HepG2 (cell line): Measurements from ENCODE around the gene ZNF367. TPM values are rescaled to one million over a fixed set of nuclear protein-coding genes. Genes with fewer than 3 reads are reported as not detected.

Experiments
- ATAC-seq: fragments of 200-7000 bp; cut with Tn5 transposase; 3 replicates; pipeline ENCODE4 v1.9.1; 2020; ENCODE audit warnings: mild to moderate bottlenecking, moderate library complexity
- BruUV-seq: library from RNA; stranded (reverse); fragments of 400-500 nt; replicated peaks from 2 replicates; lab custom pipeline; 2021; lab: Mats Ljungman, UMichigan
- CTCF ChIA-PET: fragments of 300-600 bp; formaldehyde crosslinking; extraction: SDS; loops from one replicate; lab custom pipeline; 2021; ENCODE audit warnings: low total read pairs, inconsistent platforms, low intra/inter-chr PET ratio; lab: Yijun Ruan, JAX
- POLR2A ChIA-PET: fragments of 350-600 bp; sonication (Branson Sonifier 250); formaldehyde crosslinking; loops from one replicate; lab custom pipeline; 2020; ENCODE audit warnings: antibody characterized with exemption, inconsistent platforms; lab: Yijun Ruan, JAX
- DNase-seq: peaks from one replicate; pipeline ENCODE4 v3.0.0-alpha.2; 2015; ENCODE audit warnings: low spot score
- FAIRE-seq: peaks from 3 replicates; lab custom pipeline; 2011; peaks lifted over from hg19 to GRCh38; lab: Jason Lieb, UNC
- H2AFZ ChIP-seq: one replicate; pipeline ENCODE4 v1.6.1; 2011; ENCODE audit warnings: low read length, inconsistent platforms
- H3K27ac ChIP-seq: fragments of 300-600 bp; 3 replicates; pipeline ENCODE4 v1.8.0; 2011; ENCODE audit warnings: mixed run types, mild to moderate bottlenecking, mixed read lengths, low read length, inconsistent platforms; ENCODE audit not compliant: insufficient read depth; ENCODE audit errors: extremely low read length
- H3K27me3 ChIP-seq, 2 experiments: fragments of 200-600 bp in 1 of 2; 2 replicates in 1 of 2; 3 replicates in 1 of 2; pipeline versions ENCODE4 v1.6.0 to v1.8.0; 2011; ENCODE audit warnings: low read length in 2 of 2, mild to moderate bottlenecking in 2 of 2, moderate library complexity in 2 of 2, inconsistent platforms in 1 of 2; ENCODE audit not compliant: insufficient read depth in 2 of 2, control insufficient read depth in 1 of 2
- H3K36me3 ChIP-seq, 2 experiments: fragments of 200-600 bp in 1 of 2; replicated peaks in 1 of 2; 2 replicates in 1 of 2; 3 replicates in 1 of 2; pipeline versions ENCODE4 v1.5.1 to v1.8.0; 2011; ENCODE audit warnings: low read length in 2 of 2, inconsistent platforms in 1 of 2; ENCODE audit not compliant: insufficient read depth in 2 of 2, control insufficient read depth in 1 of 2
- H3K4me1 ChIP-seq: 2 replicates; pipeline ENCODE4 v1.5.1; 2012; ENCODE audit warnings: low read length, inconsistent platforms; ENCODE audit not compliant: insufficient read depth
- H3K4me2 ChIP-seq: 2 replicates; pipeline ENCODE4 v1.6.0; 2011; ENCODE audit warnings: low read depth, low read length, inconsistent platforms
- H3K4me3 ChIP-seq, 3 experiments: fragments of 200-600 bp in 1 of 3; sonication (generic), shearing (Covaris generic) in 1 of 3; replicated peaks in 1 of 3; 2 replicates each; pipeline ENCODE4 v1.5.1; 2011 to 2016; ENCODE audit warnings: low read length in 3 of 3, inconsistent platforms in 2 of 3, low read depth in 2 of 3, mild to moderate bottlenecking in 2 of 3, control low read depth in 1 of 3, mixed read lengths in 1 of 3; ENCODE audit not compliant: insufficient read depth in 1 of 3
- H3K79me2 ChIP-seq: one replicate; pipeline ENCODE4 v1.6.1; 2011; ENCODE audit warnings: low read length, inconsistent platforms; ENCODE audit not compliant: insufficient read depth
- H3K9ac ChIP-seq: 2 replicates; pipeline ENCODE4 v1.6.0; 2011; ENCODE audit warnings: mild to moderate bottlenecking, low read depth, low read length, inconsistent platforms; ENCODE audit not compliant: insufficient read depth
- H3K9me3 ChIP-seq: 2 replicates; pipeline ENCODE4 v1.5.1; 2012; ENCODE audit warnings: mild to moderate bottlenecking, low read length
- H4K20me1 ChIP-seq: 2 replicates; pipeline ENCODE4 v1.6.0; 2011; ENCODE audit warnings: inconsistent platforms, mild to moderate bottlenecking, low read length, moderate library complexity; ENCODE audit not compliant: insufficient read depth
- BRCA1 ChIP-seq: sonication (generic); formaldehyde crosslinking; IDR thresholded peaks from 2 replicates; pipeline ENCODE4 v1.4.0; 2020; ENCODE audit warnings: missing genetic modification reagents
- ESRRA ChIP-seq: sonication (generic); formaldehyde crosslinking; IDR thresholded peaks from 2 replicates; pipeline ENCODE4 v1.5.1; 2020; ENCODE audit warnings: mild to moderate bottlenecking, low read depth, missing genetic modification reagents
- MXI1 ChIP-seq: IDR thresholded peaks from 3 replicates; pipeline ENCODE4 v1.6.1; 2012; ENCODE audit warnings: low read depth, low read length, inconsistent platforms, borderline replicate concordance
- PAXIP1 ChIP-seq: sonication (generic); formaldehyde crosslinking; conservative IDR thresholded peaks from 2 replicates; pipeline ENCODE4 v1.4.0; 2020; ENCODE audit warnings: mild to moderate bottlenecking, missing genetic modification reagents, moderate library complexity
- SNAPC4 ChIP-seq: sonication (generic); formaldehyde crosslinking; IDR thresholded peaks from 2 replicates; pipeline ENCODE4 v1.4.0; 2020; ENCODE audit warnings: mild to moderate bottlenecking, missing genetic modification reagents
- SOX13 ChIP-seq, 3 experiments: fragments of 450-650 bp in 1 of 3; sonication (generic) in 1 of 3; formaldehyde crosslinking in 1 of 3; IDR thresholded peaks in 2 of 3; conservative IDR thresholded peaks in 1 of 3; 2 replicates each; pipeline versions ENCODE4 v1.5.0 to v1.6.1; 2016 to 2020; ENCODE audit warnings: antibody characterized with exemption in 1 of 3, mild to moderate bottlenecking in 1 of 3, missing compliant biosample characterization in 1 of 3, missing genetic modification reagents in 1 of 3, moderate library complexity in 1 of 3
- SRF ChIP-seq: IDR thresholded peaks from 2 replicates; pipeline ENCODE4 v1.6.1; 2011; ENCODE audit warnings: mild to moderate bottlenecking, low read depth, low read length, moderate library complexity
- ZBTB3 ChIP-seq: sonication (generic); formaldehyde crosslinking; IDR thresholded peaks from 2 replicates; pipeline ENCODE4 v1.4.0; 2020; ENCODE audit warnings: low read depth, mild to moderate bottlenecking, moderate library complexity, missing genetic modification reagents, borderline replicate concordance
- ZNF496 ChIP-seq: sonication (generic); formaldehyde crosslinking; IDR thresholded peaks from 2 replicates; pipeline ENCODE4 v1.8.1; 2023; ENCODE audit warnings: mild to moderate bottlenecking, moderate library complexity, missing genetic modification reagents; ENCODE audit not compliant: insufficient replicate concordance
- ZNF597 ChIP-seq: sonication (generic); formaldehyde crosslinking; IDR thresholded peaks from 2 replicates; pipeline ENCODE4 v1.5.0; 2020; ENCODE audit warnings: missing genetic modification reagents
- ZNF772 ChIP-seq: sonication (generic); formaldehyde crosslinking; IDR thresholded peaks from 2 replicates; pipeline ENCODE4 v1.5.0; 2020; ENCODE audit warnings: mild to moderate bottlenecking, missing genetic modification reagents
- ZNF878 ChIP-seq: sonication (generic); formaldehyde crosslinking; IDR thresholded peaks from 2 replicates; pipeline ENCODE4 v1.8.1; 2023; ENCODE audit warnings: mild to moderate bottlenecking, missing genetic modification reagents, moderate library complexity
- WGBS: methylation state at CpG from one replicate; pipeline ENCODE4 v1.1.6; 2017; ENCODE audit warnings: low lambda C conversion rate; 5-methylcytosine and 5-hydroxymethylcytosine counted together
- in situ Hi-C: cut with HindIII; loops from 2 replicates; pipeline ENCODE4 v1.10.0; 2017; ENCODE audit warnings: low pct_unique_long_range_greater_than_20kb; ENCODE audit not compliant: extremely low pct_ligation_motif_present
- intact Hi-C: fragments of 100-400 bp; cut with micrococcal nuclease; formaldehyde crosslinking; loops from one replicate; pipeline ENCODE4 v1.10.0; 2022; ENCODE audit not compliant: unreplicated experiment
- polyA plus RNA-seq, 8 experiments: library from polyadenylated mRNA; depleted of rRNA in 3 of 8; stranded (reverse) in 7 of 8; unstranded in 1 of 8; fragments of >200 nt; fragmentation: Illumina TruSeq in 4 of 8; extraction: Trizol in 4 of 8; gene quantifications; 2 replicates each; pipeline versions ENCODE4 v1.2.1 to v1.2.3, GENCODE V29; 2011 to 2016; ENCODE audit warnings: low read depth in 4 of 8, missing spikeins in 1 of 8, mixed read lengths in 1 of 8; ENCODE audit not compliant: insufficient read depth in 1 of 8
- total RNA-seq, 5 experiments: library from RNA; depleted of rRNA; stranded (reverse); fragments of >200 nt; fragmentation: Illumina TruSeq; extraction: Trizol; gene quantifications; 2 replicates each; pipeline ENCODE4 v1.2.3, GENCODE V29; 2016; ENCODE audit warnings: low read depth in 1 of 5

Gene ZNF367
- total and polyA plus RNA-seq, 2 of the 13 experiments (the other 11 are each of a cell fraction or from before 2014, with no cell fraction given): 2.9 to 7.7 TPM

GRCh38 chr9:96458226-96458625, 40.1 kb upstream of the ZNF367 start (continued):
- TF ChIP-seq ZNF597 (CRISPR knock-in tag): no peak

GRCh38 chr9:96457266-96457665, 39.1 kb upstream of the ZNF367 start:
- 93% methylated on average over 4 of the region's 4 CpGs for WGBS
- no peak overlapping the region for H2AFZ ChIP-seq
- ChIA-PET CTCF (no interaction called here), POLR2A (no interaction called here)
- no peak overlapping the region for H3K4me2 ChIP-seq
- no peak overlapping the region for H3K27ac ChIP-seq
- ATAC-seq (no peak), DNase-seq (no peak), FAIRE-seq (no peak)
- H4K20me1 ChIP-seq: peaks cover 13% of the 10 kb centered on the region; the same call in 1 of the 2 replicates
- H3K4me3 ChIP-seq: no peak overlapping the region
- peaks cover 42% of the 10 kb centered on the region for H3K4me1 ChIP-seq
- H3K9ac ChIP-seq: no peak overlapping the region
- BruUV-seq: no TSS peak
- in situ Hi-C loops: no loop called here
- peaks cover 6% of the 10 kb centered on the region in 2 experiments; a peak in 4 of 5 replicates for H3K36me3 ChIP-seq
- intact Hi-C loops: no loop called here
- peaks cover 27% of the 10 kb centered on the region for H3K79me2 ChIP-seq
- no peaks in the 10 kb centered on the region for H3K9me3 ChIP-seq
- H3K27me3 ChIP-seq: no peaks in the 10 kb centered on the region
- TF ChIP-seq MXI1 (no peak), SOX13 (IDR thresholded peaks at IDR 0.05) (no peak), SOX13 (CRISPR knock-in tag; conservative IDR thresholded peaks at IDR 0.05 in 1 of 2, IDR thresholded peaks at IDR 0.05 in 1 of 2) (no peak), SNAPC4 (no peak), ZBTB3 (CRISPR knock-in tag) (no peak), SRF (no peak), ZNF496 (CRISPR knock-in tag) (no peak), ZNF772 (CRISPR knock-in tag) (no peak), PAXIP1 (CRISPR knock-in tag) (no peak), BRCA1 (no peak), ESRRA (CRISPR knock-in tag) (no peak), ZNF878 (CRISPR knock-in tag) (no peak)
